ENCODE results near the gene RSPH3. TPM values are rescaled to one million over a fixed set of nuclear protein-coding genes. Genes with fewer than 3 reads are reported as not detected.
"Not testable (repeated sequence)": the region's sequence is repeated elsewhere in the genome, so short reads cannot be mapped to it uniquely, and the experiment has no call there.

RSPH3 gene
- total and polyA plus RNA-seq, 10 of the 15 experiments (the other 5 are each of a cell fraction or from before 2014, with no cell fraction given): 0.40 to 3.5 (median 1.4) TPM

- no peak for TF ChIP-seq MTA2 (IDR thresholded peaks at IDR 0.05; ENCODE audit: low read depth)
- no peak for TF ChIP-seq SMAD5 (IDR thresholded peaks at IDR 0.05; ENCODE audit: low read depth)
- no peak for TF ChIP-seq CEBPB (IDR thresholded peaks at IDR 0.05; ENCODE audit: borderline replicate concordance in 1 of 2, low read depth in 2 of 2, low read length in 2 of 2)
Observed at GRCh38 chr6:158955255-158955654, 44.7 kb downstream of the RSPH3 start (continued).

GRCh38 chr6:158954753-158955152 is 45.2 kb downstream of the RSPH3 start:
- H3K79me2 ChIP-seq (ENCODE audit: control insufficient read depth, insufficient read depth, low read length): no peaks in the 10 kb centered on the region
- no peaks in the 10 kb centered on the region; a peak in 1 of 4 replicates for H3K27me3 ChIP-seq (replicated peaks in 1 of 2; ENCODE audit: control insufficient read depth in 2 of 2, insufficient read depth in 2 of 2, low read length in 1 of 2)
- no peak overlapping the region for H2AFZ ChIP-seq (ENCODE audit: control insufficient read depth, low read depth, low read length)
- no peak overlapping the region for H3K4me3 ChIP-seq
- H3K4me2 ChIP-seq (ENCODE audit: control insufficient read depth, insufficient read depth): no peak overlapping the region
- TF ChIP-seq CHD1 (IDR thresholded peaks at IDR 0.05; ENCODE audit: low read depth, low read length) (no peak), ZBED1 (IDR thresholded peaks at IDR 0.05; ENCODE audit: borderline replicate concordance) (no peak), GABPA (IDR thresholded peaks at IDR 0.05; ENCODE audit: low read depth) (no peak), IRF4 (IDR thresholded peaks at IDR 0.05; ENCODE audit: low read depth, low read length) (no peak), TAF1 (IDR thresholded peaks at IDR 0.05; ENCODE audit: borderline replicate concordance, low read depth, low read length) (no peak)
- TF ChIP-seq, protein P1, sequence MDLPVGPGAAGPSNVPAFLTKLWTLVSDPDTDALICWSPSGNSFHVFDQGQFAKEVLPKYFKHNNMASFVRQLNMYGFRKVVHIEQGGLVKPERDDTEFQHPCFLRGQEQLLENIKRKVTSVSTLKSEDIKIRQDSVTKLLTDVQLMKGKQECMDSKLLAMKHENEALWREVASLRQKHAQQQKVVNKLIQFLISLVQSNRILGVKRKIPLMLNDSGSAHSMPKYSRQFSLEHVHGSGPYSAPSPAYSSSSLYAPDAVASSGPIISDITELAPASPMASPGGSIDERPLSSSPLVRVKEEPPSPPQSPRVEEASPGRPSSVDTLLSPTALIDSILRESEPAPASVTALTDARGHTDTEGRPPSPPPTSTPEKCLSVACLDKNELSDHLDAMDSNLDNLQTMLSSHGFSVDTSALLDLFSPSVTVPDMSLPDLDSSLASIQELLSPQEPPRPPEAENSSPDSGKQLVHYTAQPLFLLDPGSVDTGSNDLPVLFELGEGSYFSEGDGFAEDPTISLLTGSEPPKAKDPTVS (IDR thresholded peaks at IDR 0.05; ENCODE audit: low read depth, low read length): no peak
- FAIRE-seq (no peak), ATAC-seq (no peak), DNase-seq (ENCODE audit: low read depth, low spot score) (no peak)
- H3K27ac ChIP-seq (ENCODE audit: control insufficient read depth, insufficient read depth): no peak overlapping the region
- no peaks in the 10 kb centered on the region for H3K36me3 ChIP-seq (ENCODE audit: control insufficient read depth in 2 of 2, insufficient read depth in 2 of 2, low read length in 1 of 2)
- SMC1A ChIA-PET (ENCODE audit: uncharacterized antibody, unreplicated experiment): interaction anchor here (0.7 to 1.5 kb wide), 5 partner anchors 8 to 18 kb away, joined by 3 to 4 read pairs (median 3); no protein-coding TSS in a partner anchor
- RAD21 ChIA-PET (ENCODE audit: unreplicated experiment): interaction anchor here (1.0 kb wide), 1 partner anchor 247 kb away, joined by 3 read pairs; no protein-coding TSS in a partner anchor
- CTCF ChIA-PET: interaction anchor here (0.6 kb wide), 1 partner anchor 207 kb away, joined by 4 read pairs; no protein-coding TSS in a partner anchor
- H3K9ac ChIP-seq (ENCODE audit: control insufficient read depth, insufficient read depth, low read length): no peak overlapping the region
- in situ Hi-C loops (cut with MboI): no loop called here
- WGBS (ENCODE audit: insufficient coverage, insufficient replicate concordance, low lambda C conversion rate, missing lambda C conversion rate): 56% methylated on average over 2 of the region's 2 CpGs
- no peaks in the 10 kb centered on the region for H3K9me3 ChIP-seq (replicated peaks; ENCODE audit: control insufficient read depth, insufficient read depth, low read length)
- H3K4me1 ChIP-seq (ENCODE audit: control insufficient read depth, insufficient read depth, low read length): no peaks in the 10 kb centered on the region
- POLR2A ChIA-PET: interaction anchor here (1.1 kb wide), 1 partner anchor 17 kb away, joined by 3 read pairs; no protein-coding TSS in a partner anchor
- BruUV-seq (replicated peaks): no TSS peak
- no peaks in the 10 kb centered on the region for H4K20me1 ChIP-seq (ENCODE audit: control insufficient read depth, insufficient read depth)
- intact Hi-C loops (cut with micrococcal nuclease; ENCODE audit: unreplicated experiment): loop anchor here (5.0 kb wide), 1 partner anchor 82 kb away; no protein-coding TSS in a partner anchor

DNA sequence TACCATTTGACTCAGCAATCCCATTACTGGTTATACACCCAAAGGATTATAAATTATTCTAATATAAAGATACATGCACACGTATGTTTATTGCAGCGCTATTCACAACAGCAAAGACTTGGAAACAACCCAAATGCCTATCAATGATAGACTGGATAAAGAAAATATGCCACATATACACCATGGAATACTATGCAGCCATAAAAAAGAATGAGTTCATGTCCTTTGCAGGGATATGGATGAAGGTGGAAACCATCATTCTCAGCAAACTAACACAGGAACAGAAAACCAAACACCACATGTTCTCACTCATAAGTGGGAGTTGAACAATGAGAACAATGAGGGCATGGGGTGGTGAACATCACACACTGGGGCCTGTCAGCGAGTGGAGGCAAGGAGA is 48.0 kb downstream of the RSPH3 start:
- H4K20me1 ChIP-seq (ENCODE audit: control insufficient read depth, insufficient read depth); H3K4me2 ChIP-seq (ENCODE audit: control insufficient read depth, insufficient read depth); intact Hi-C loops (cut with micrococcal nuclease; ENCODE audit: unreplicated experiment); in situ Hi-C loops (cut with MboI); H3K27ac ChIP-seq (ENCODE audit: control insufficient read depth, insufficient read depth); POLR2A ChIA-PET; H2AFZ ChIP-seq (ENCODE audit: control insufficient read depth, low read depth, low read length); FAIRE-seq; SMC1A ChIA-PET (ENCODE audit: uncharacterized antibody, unreplicated experiment); BruUV-seq (replicated peaks); H3K79me2 ChIP-seq (ENCODE audit: control insufficient read depth, insufficient read depth, low read length); H3K27me3 ChIP-seq (replicated peaks in 1 of 2; ENCODE audit: control insufficient read depth in 2 of 2, insufficient read depth in 2 of 2, low read length in 1 of 2); H3K9ac ChIP-seq (ENCODE audit: control insufficient read depth, insufficient read depth, low read length); RAD21 ChIA-PET (ENCODE audit: unreplicated experiment); H3K9me3 ChIP-seq (replicated peaks; ENCODE audit: control insufficient read depth, insufficient read depth, low read length); H3K36me3 ChIP-seq (ENCODE audit: control insufficient read depth in 2 of 2, insufficient read depth in 2 of 2, low read length in 1 of 2); H3K4me3 ChIP-seq; DNase-seq (ENCODE audit: low read depth, low spot score); CTCF ChIA-PET; H3K4me1 ChIP-seq (ENCODE audit: control insufficient read depth, insufficient read depth, low read length); ATAC-seq: not testable (repeated sequence)
- WGBS (ENCODE audit: insufficient coverage, insufficient replicate concordance, low lambda C conversion rate, missing lambda C conversion rate): 59% methylated on average over 3 of the region's 3 CpGs

GRCh38 chr6:158951565-158951964 is 48.4 kb downstream of the RSPH3 start:
- H3K4me3 ChIP-seq; H3K4me1 ChIP-seq (ENCODE audit: control insufficient read depth, insufficient read depth, low read length); H3K9ac ChIP-seq (ENCODE audit: control insufficient read depth, insufficient read depth, low read length); H3K4me2 ChIP-seq (ENCODE audit: control insufficient read depth, insufficient read depth); H3K9me3 ChIP-seq (replicated peaks; ENCODE audit: control insufficient read depth, insufficient read depth, low read length); FAIRE-seq; intact Hi-C loops (cut with micrococcal nuclease; ENCODE audit: unreplicated experiment); in situ Hi-C loops (cut with MboI); CTCF ChIA-PET; H4K20me1 ChIP-seq (ENCODE audit: control insufficient read depth, insufficient read depth); H3K79me2 ChIP-seq (ENCODE audit: control insufficient read depth, insufficient read depth, low read length); H3K27me3 ChIP-seq (replicated peaks in 1 of 2; ENCODE audit: control insufficient read depth in 2 of 2, insufficient read depth in 2 of 2, low read length in 1 of 2); BruUV-seq (replicated peaks); POLR2A ChIA-PET; H3K36me3 ChIP-seq (ENCODE audit: control insufficient read depth in 2 of 2, insufficient read depth in 2 of 2, low read length in 1 of 2); SMC1A ChIA-PET (ENCODE audit: uncharacterized antibody, unreplicated experiment); H2AFZ ChIP-seq (ENCODE audit: control insufficient read depth, low read depth, low read length); RAD21 ChIA-PET (ENCODE audit: unreplicated experiment); H3K27ac ChIP-seq (ENCODE audit: control insufficient read depth, insufficient read depth); ATAC-seq; DNase-seq (ENCODE audit: low read depth, low spot score): not testable (repeated sequence)
- WGBS (ENCODE audit: insufficient coverage, insufficient replicate concordance, low lambda C conversion rate, missing lambda C conversion rate): 70% methylated on average over 2 of the region's 2 CpGs

All from GM12878 (cell line).